ENCODE results near the gene EXOC6B. TPM values are rescaled to one million over a fixed set of nuclear protein-coding genes. Genes with fewer than 3 reads are reported as not detected.

Gene EXOC6B
- total RNA-seq, 3 donors from 2014 or later, result 6.5 to 7.3 (median 6.8) TPM

- peaks cover 4% of the 10 kb centered on the region for H3K36me3 Mint-ChIP-seq (ENCODE audit: insufficient read depth)
- H3K9me3 Mint-ChIP-seq, result no peaks in the 10 kb centered on the region
- no peaks in the 10 kb centered on the region for H3K27me3 Mint-ChIP-seq (ENCODE audit: low read depth)
- ATAC-seq (no peak), DNase-seq (no peak)
- H3K4me1 Mint-ChIP-seq (ENCODE audit: low read depth), result no peaks in the 10 kb centered on the region
- no peak overlapping the region for H3K4me3 Mint-ChIP-seq
Measured at GRCh38 chr2:72754628-72755320, 71.1 kb downstream of the EXOC6B start.

- Mint-ChIP-seq H3K27me3 (ENCODE audit: low read depth) (no peaks in the 10 kb centered on the region), H3K9me3 (no peaks in the 10 kb centered on the region), H3K36me3 (ENCODE audit: insufficient read depth) (no peaks in the 10 kb centered on the region), H3K4me3 (no peak overlapping the region), H3K4me1 (ENCODE audit: low read depth) (no peaks in the 10 kb centered on the region)
- no peak for ATAC-seq
- DNase-seq, result no peak
Measured at GRCh38 chr2:72750977-72751639, 74.7 kb downstream of the EXOC6B start.

- Mint-ChIP-seq H3K36me3 (ENCODE audit: insufficient read depth) (no peaks in the 10 kb centered on the region), H3K4me3 (no peak overlapping the region), H3K27me3 (ENCODE audit: low read depth) (no peaks in the 10 kb centered on the region), H3K4me1 (ENCODE audit: low read depth) (no peaks in the 10 kb centered on the region), H3K9me3 (no peaks in the 10 kb centered on the region)
- no peak for ATAC-seq
- no peak for DNase-seq
Measured at GRCh38 chr2:72750466-72750865, 75.4 kb downstream of the EXOC6B start.

GRCh38 chr2:72747344-72747743 lies 78.5 kb downstream of the EXOC6B start:
- DNase-seq (no peak), ATAC-seq (no peak)
- Mint-ChIP-seq H3K4me1 (ENCODE audit: low read depth) (no peaks in the 10 kb centered on the region), H3K9me3 (no peaks in the 10 kb centered on the region), H3K4me3 (no peak overlapping the region), H3K27me3 (ENCODE audit: low read depth) (no peaks in the 10 kb centered on the region), H3K36me3 (ENCODE audit: insufficient read depth) (no peaks in the 10 kb centered on the region)

GRCh38 chr2:72745679-72746368 lies 80.0 kb downstream of the EXOC6B start:
- no peak overlapping the region for H3K4me3 Mint-ChIP-seq
- peaks cover 4% of the 10 kb centered on the region for H3K36me3 Mint-ChIP-seq (ENCODE audit: insufficient read depth)
- DNase-seq, result no peak
- H3K27me3 Mint-ChIP-seq (ENCODE audit: low read depth), result no peaks in the 10 kb centered on the region
- no peaks in the 10 kb centered on the region for H3K9me3 Mint-ChIP-seq
- no peak for ATAC-seq
- H3K4me1 Mint-ChIP-seq (ENCODE audit: low read depth), result no peaks in the 10 kb centered on the region

GRCh38 chr2:72744049-72744448 lies 81.8 kb downstream of the EXOC6B start:
- Mint-ChIP-seq H3K4me1 (ENCODE audit: low read depth) (no peaks in the 10 kb centered on the region), H3K27me3 (ENCODE audit: low read depth) (no peaks in the 10 kb centered on the region), H3K36me3 (ENCODE audit: insufficient read depth) (peaks cover 4% of the 10 kb centered on the region), H3K4me3 (no peak overlapping the region), H3K9me3 (no peaks in the 10 kb centered on the region)
- no peak for ATAC-seq
- DNase-seq, result no peak

- peaks cover 4% of the 10 kb centered on the region for H3K36me3 Mint-ChIP-seq (ENCODE audit: insufficient read depth)
- H3K4me1 Mint-ChIP-seq (ENCODE audit: low read depth), result no peaks in the 10 kb centered on the region
- H3K4me3 Mint-ChIP-seq, result no peak overlapping the region
- no peaks in the 10 kb centered on the region for H3K27me3 Mint-ChIP-seq (ENCODE audit: low read depth)
- DNase-seq (no peak), ATAC-seq (no peak)
- no peaks in the 10 kb centered on the region for H3K9me3 Mint-ChIP-seq
Measured at GRCh38 chr2:72743481-72743880, 82.4 kb downstream of the EXOC6B start.

- Mint-ChIP-seq H3K27me3 (ENCODE audit: low read depth) (no peaks in the 10 kb centered on the region), H3K4me1 (ENCODE audit: low read depth) (no peaks in the 10 kb centered on the region), H3K36me3 (ENCODE audit: insufficient read depth) (peaks cover 9% of the 10 kb centered on the region), H3K9me3 (no peaks in the 10 kb centered on the region), H3K4me3 (no peak overlapping the region)
- DNase-seq, result no peak
- ATAC-seq, result no peak
Measured at GRCh38 chr2:72738096-72738495, 87.7 kb downstream of the EXOC6B start.

GRCh38 chr2:72734432-72734831 lies 91.4 kb downstream of the EXOC6B start:
- peaks cover 18% of the 10 kb centered on the region for H3K36me3 Mint-ChIP-seq (ENCODE audit: insufficient read depth)

GRCh38 chr2:72731116-72731515 lies 94.7 kb downstream of the EXOC6B start:
- ATAC-seq (no peak), DNase-seq (no peak)
- Mint-ChIP-seq H3K4me3 (no peak overlapping the region), H3K9me3 (no peaks in the 10 kb centered on the region), H3K27me3 (ENCODE audit: low read depth) (no peaks in the 10 kb centered on the region), H3K4me1 (ENCODE audit: low read depth) (no peaks in the 10 kb centered on the region), H3K36me3 (ENCODE audit: insufficient read depth) (peaks cover 15% of the 10 kb centered on the region)

More at GRCh38 chr2:72734432-72734831, 91.4 kb downstream of the EXOC6B start:
- no peaks in the 10 kb centered on the region for H3K9me3 Mint-ChIP-seq
- ATAC-seq (no peak), DNase-seq (no peak)
- no peaks in the 10 kb centered on the region for H3K4me1 Mint-ChIP-seq (ENCODE audit: low read depth)
- no peak overlapping the region for H3K4me3 Mint-ChIP-seq
- no peaks in the 10 kb centered on the region for H3K27me3 Mint-ChIP-seq (ENCODE audit: low read depth)

- H3K4me3 Mint-ChIP-seq, result no peak overlapping the region
- peaks cover 6% of the 10 kb centered on the region for H3K36me3 Mint-ChIP-seq (ENCODE audit: insufficient read depth)
- H3K4me1 Mint-ChIP-seq (ENCODE audit: low read depth), result no peaks in the 10 kb centered on the region
- H3K27me3 Mint-ChIP-seq (ENCODE audit: low read depth), result no peaks in the 10 kb centered on the region
- ATAC-seq (no peak), DNase-seq (no peak)
- no peaks in the 10 kb centered on the region for H3K9me3 Mint-ChIP-seq
Measured at GRCh38 chr2:72727356-72727755, 98.5 kb downstream of the EXOC6B start.

- H3K4me1 Mint-ChIP-seq (ENCODE audit: low read depth), result no peaks in the 10 kb centered on the region
- no peak for DNase-seq
- no peaks in the 10 kb centered on the region for H3K36me3 Mint-ChIP-seq (ENCODE audit: insufficient read depth)
- H3K9me3 Mint-ChIP-seq, result no peaks in the 10 kb centered on the region
- no peak for ATAC-seq
- no peaks in the 10 kb centered on the region for H3K27me3 Mint-ChIP-seq (ENCODE audit: low read depth)
- H3K4me3 Mint-ChIP-seq, result no peak overlapping the region
Measured at GRCh38 chr2:72723769-72724370, 102.0 kb downstream of the EXOC6B start.

- H3K27me3 Mint-ChIP-seq (ENCODE audit: low read depth), result no peaks in the 10 kb centered on the region
- H3K4me3 Mint-ChIP-seq, result no peak overlapping the region
- no peaks in the 10 kb centered on the region for H3K36me3 Mint-ChIP-seq (ENCODE audit: insufficient read depth)
- H3K4me1 Mint-ChIP-seq (ENCODE audit: low read depth), result no peaks in the 10 kb centered on the region
- no peaks in the 10 kb centered on the region for H3K9me3 Mint-ChIP-seq
- ATAC-seq (no peak), DNase-seq (no peak)
Measured at GRCh38 chr2:72722492-72723070, 103.3 kb downstream of the EXOC6B start.

GRCh38 chr2:72719416-72719815 lies 106.4 kb downstream of the EXOC6B start:
- H3K4me1 Mint-ChIP-seq (ENCODE audit: low read depth), result no peaks in the 10 kb centered on the region
- no peak for DNase-seq
- no peaks in the 10 kb centered on the region for H3K27me3 Mint-ChIP-seq (ENCODE audit: low read depth)
- peaks cover 16% of the 10 kb centered on the region for H3K36me3 Mint-ChIP-seq (ENCODE audit: insufficient read depth)
- ATAC-seq, result no peak
- H3K9me3 Mint-ChIP-seq, result no peaks in the 10 kb centered on the region
- no peak overlapping the region for H3K4me3 Mint-ChIP-seq

Data from activated T-cell treated with anti-CD3 and anti-CD28 coated beads, Interleukin-2, amount 50 U/mL, for 4 hours (primary cell).